OCI-LY7 (cell line): ENCODE results near the gene LTN1.

ENCODE experiments used
- EZH2phosphoT487 ChIP-seq: fragments of 200-600 bp; sonication (generic); IDR thresholded peaks from 2 replicates; pipeline ENCODE4 v1.6.1; 2018; ENCODE audit warnings: low read depth, borderline replicate concordance, mild to moderate bottlenecking, mixed run types, antibody characterized with exemption, low read length, moderate library complexity, mixed read lengths
- TF ChIP-seq, protein P1 (sequence below): fragments of 200-600 bp; sonication (generic); conservative IDR thresholded peaks from 2 replicates; pipeline ENCODE4 v1.5.1; 2014; ENCODE audit warnings: mild to moderate bottlenecking, antibody characterized with exemption, low read length, moderate library complexity, mixed read lengths

DNA sequence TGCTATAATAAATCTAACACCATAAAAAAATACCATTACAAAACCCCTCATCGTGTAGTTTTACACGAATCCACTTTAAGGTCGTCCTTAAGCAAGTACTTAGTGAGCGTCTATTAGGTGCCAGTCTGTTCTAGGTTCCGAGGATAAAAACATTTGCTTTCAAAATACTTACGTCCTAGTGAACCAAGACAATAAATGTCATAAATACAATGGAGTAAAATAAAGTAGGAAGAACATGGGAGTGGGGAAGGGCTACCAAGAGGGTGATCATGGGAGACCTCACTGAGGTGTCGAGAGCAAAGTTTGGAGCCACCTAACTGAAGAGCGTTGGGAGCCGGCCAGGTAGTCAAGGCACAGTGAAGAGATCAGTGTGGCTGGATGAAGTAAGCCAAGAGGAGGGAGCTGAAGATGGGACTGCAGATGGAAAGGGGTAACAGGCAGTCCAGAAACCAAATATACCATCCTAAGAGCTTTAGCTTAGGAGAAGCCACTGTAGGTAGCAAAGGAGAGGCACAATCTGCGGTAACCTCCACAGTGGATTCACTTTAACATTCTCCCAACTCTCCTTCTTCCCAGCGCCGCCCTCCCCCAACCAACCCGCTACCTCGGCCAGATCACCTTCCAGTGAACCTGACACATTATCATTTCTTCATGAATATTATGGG lies 684 bp downstream of the LTN1 start:
- TF ChIP-seq, protein P1, sequence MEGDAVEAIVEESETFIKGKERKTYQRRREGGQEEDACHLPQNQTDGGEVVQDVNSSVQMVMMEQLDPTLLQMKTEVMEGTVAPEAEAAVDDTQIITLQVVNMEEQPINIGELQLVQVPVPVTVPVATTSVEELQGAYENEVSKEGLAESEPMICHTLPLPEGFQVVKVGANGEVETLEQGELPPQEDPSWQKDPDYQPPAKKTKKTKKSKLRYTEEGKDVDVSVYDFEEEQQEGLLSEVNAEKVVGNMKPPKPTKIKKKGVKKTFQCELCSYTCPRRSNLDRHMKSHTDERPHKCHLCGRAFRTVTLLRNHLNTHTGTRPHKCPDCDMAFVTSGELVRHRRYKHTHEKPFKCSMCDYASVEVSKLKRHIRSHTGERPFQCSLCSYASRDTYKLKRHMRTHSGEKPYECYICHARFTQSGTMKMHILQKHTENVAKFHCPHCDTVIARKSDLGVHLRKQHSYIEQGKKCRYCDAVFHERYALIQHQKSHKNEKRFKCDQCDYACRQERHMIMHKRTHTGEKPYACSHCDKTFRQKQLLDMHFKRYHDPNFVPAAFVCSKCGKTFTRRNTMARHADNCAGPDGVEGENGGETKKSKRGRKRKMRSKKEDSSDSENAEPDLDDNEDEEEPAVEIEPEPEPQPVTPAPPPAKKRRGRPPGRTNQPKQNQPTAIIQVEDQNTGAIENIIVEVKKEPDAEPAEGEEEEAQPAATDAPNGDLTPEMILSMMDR, result no peak
- no peak for TF ChIP-seq EZH2phosphoT487
